CD4-positive, CD25-positive, alpha-beta regulatory T cell (primary cell): ENCODE data around the gene TRIO. TPM values are rescaled to one million over a fixed set of nuclear protein-coding genes. Genes with fewer than 3 reads are reported as not detected.

ENCODE experiments used
- ATAC-seq, 2 donors: fragments of 150-1000 bp; cut with Tn5 transposase; one replicate each; pipeline ENCODE4 v1.10.0; 2021; ENCODE audit warnings: low read depth in 2 of 2, moderate number of reproducible peaks in 2 of 2, moderate library complexity in 1 of 2
- DNase-seq, 3 donors: peaks; one replicate each; pipeline versions ENCODE4 v3.0.0 to v3.0.0-alpha.2; 2012 to 2022; ENCODE audit warnings: mixed read lengths in 1 of 3
- H3K27ac ChIP-seq: one replicate; pipeline ENCODE4 v1.7.0; 2013; ENCODE audit warnings: mild to moderate bottlenecking, low read length; ENCODE audit not compliant: insufficient read depth, poor library complexity, severe bottlenecking
- H3K27me3 ChIP-seq: one replicate; pipeline ENCODE4 v1.7.0; 2013; ENCODE audit warnings: low read length; ENCODE audit not compliant: control insufficient read depth, insufficient read depth
- H3K36me3 ChIP-seq: one replicate; pipeline ENCODE4 v1.7.0; 2013; ENCODE audit warnings: mild to moderate bottlenecking, low read length, moderate library complexity; ENCODE audit not compliant: control insufficient read depth, insufficient read depth
- H3K4me1 ChIP-seq: 2 replicates; pipeline ENCODE4 v1.7.0; 2013; ENCODE audit warnings: mild to moderate bottlenecking, low read length; ENCODE audit not compliant: insufficient read depth, control insufficient read depth, poor library complexity, severe bottlenecking
- H3K4me3 ChIP-seq: one replicate; pipeline ENCODE4 v1.7.0; 2013; ENCODE audit warnings: low read depth, mild to moderate bottlenecking, low read length, moderate library complexity
- H3K9me3 ChIP-seq, 2 experiments: 1 replicate in 1 of 2; 2 replicates in 1 of 2; pipeline ENCODE4 v1.7.0; 2013; ENCODE audit warnings: low read length in 2 of 2, mild to moderate bottlenecking in 1 of 2, moderate library complexity in 1 of 2; ENCODE audit not compliant: control insufficient read depth in 2 of 2
- H3K27ac Mint-ChIP-seq, 3 donors: one replicate each; pipeline ENCODE4 v1.8.0; 2020 to 2022; ENCODE audit warnings: mild to moderate bottlenecking in 3 of 3, mixed read lengths in 3 of 3, moderate library complexity in 2 of 3
- H3K27me3 Mint-ChIP-seq: one replicate; pipeline ENCODE4 v1.8.0; 2022; ENCODE audit warnings: mild to moderate bottlenecking, mixed read lengths
- H3K36me3 Mint-ChIP-seq: one replicate; pipeline ENCODE4 v1.8.0; 2020; ENCODE audit warnings: mixed read lengths
- H3K4me1 Mint-ChIP-seq, 4 donors: one replicate each; pipeline ENCODE4 v1.8.0; 2020 to 2022; ENCODE audit warnings: mixed read lengths in 4 of 4, mild to moderate bottlenecking in 1 of 4
- H3K4me3 Mint-ChIP-seq, 4 donors: one replicate each; pipeline ENCODE4 v1.8.0; 2020 to 2022; ENCODE audit warnings: mild to moderate bottlenecking in 4 of 4, mixed read lengths in 4 of 4, moderate library complexity in 3 of 4
- H3K9me3 Mint-ChIP-seq, 7 donors: one replicate each; pipeline ENCODE4 v1.8.0; 2020 to 2022; ENCODE audit warnings: mixed read lengths in 7 of 7, mild to moderate bottlenecking in 3 of 7, moderate library complexity in 2 of 7
- polyA plus RNA-seq, 4 donors: library from polyadenylated mRNA; unstranded; fragments of 300-500 nt; fragmentation: Illumina TruSeq; gene quantifications; one replicate each; pipeline ENCODE4 v1.2.3, GENCODE V29; 2021
- total RNA-seq: library from RNA; stranded (reverse); gene quantifications from one replicate; pipeline ENCODE4 v1.2.3, GENCODE V29; 2022

TRIO gene
- total and polyA plus RNA-seq, 5 donors from 2014 or later = 1.2 to 7.6 (median 1.8) TPM

DNA sequence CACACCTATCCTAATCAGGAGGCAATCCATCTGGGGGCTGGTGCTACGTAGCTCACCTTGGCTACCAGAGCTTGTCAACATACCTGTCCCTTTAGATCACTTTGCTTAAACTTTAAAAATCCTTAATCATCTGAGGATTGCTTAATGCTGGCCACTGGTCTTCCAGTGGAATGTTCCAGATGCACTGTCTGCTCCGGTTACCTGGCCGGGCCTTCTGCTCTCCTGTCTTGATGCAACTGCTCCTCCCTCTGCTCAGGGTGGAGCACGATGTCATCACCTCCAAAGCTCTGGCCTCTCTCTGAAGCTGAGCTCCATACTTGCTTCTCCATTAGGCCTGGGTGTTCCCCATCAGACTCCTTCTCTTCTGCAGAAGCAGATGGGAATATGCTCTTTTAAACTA, 331.9 kb downstream of the TRIO start:
- H3K4me1 Mint-ChIP-seq = peaks cover 0 to 4% (median 0%) of the 10 kb centered on the region in 4 donors
- H3K36me3 ChIP-seq = no peaks in the 10 kb centered on the region

DNA sequence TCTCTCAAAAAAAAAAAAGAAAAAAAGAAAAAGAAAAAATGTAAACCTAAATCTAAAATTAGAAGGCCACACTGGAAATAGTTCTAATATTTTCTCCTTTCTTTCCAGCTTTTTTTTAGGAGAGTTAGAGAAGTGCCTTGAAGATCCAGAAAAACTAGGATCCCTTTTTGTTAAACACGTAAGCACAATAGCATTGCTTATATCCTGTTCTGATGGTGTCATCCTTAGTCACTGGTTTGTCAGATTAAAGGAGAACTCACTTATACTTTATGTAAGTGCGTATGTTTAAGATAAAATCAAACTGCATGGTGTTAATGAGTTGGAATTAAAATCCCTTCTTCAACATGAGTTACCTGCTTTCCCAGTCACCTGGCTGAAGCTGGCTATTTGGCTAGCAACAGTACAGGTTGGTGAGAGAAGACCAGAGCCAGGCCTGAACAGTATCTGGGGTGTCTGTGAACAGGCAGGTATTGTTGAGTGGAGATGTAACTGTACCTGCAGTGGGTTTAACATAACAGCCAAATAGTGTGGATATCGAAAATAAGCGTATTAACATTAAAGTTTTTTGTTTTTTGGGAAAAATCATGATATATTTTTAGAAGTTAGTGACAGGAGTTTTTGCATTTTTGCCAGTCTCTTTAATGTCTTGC, 333.8 kb downstream of the TRIO start:
- DNase-seq (no peak), ATAC-seq (no peak)
- Mint-ChIP-seq H3K36me3 (peaks cover 8% of the 10 kb centered on the region), H3K4me3 (no peak overlapping the region), H3K27me3 (no peaks in the 10 kb centered on the region), H3K4me1 (peaks cover 0 to 4% (median 0%) of the 10 kb centered on the region in 4 donors), H3K27ac (no peak overlapping the region), H3K9me3 (peaks cover 0 to 3% (median 0%) of the 10 kb centered on the region in 7 donors)
- Histone ChIP-seq H3K27ac (no peak overlapping the region), H3K27me3 (no peaks in the 10 kb centered on the region), H3K36me3 (no peaks in the 10 kb centered on the region), H3K4me3 (no peak overlapping the region), H3K9me3 (no peaks in the 10 kb centered on the region), H3K4me1 (no peaks in the 10 kb centered on the region)

More for the DNA sequence above, 331.9 kb downstream of the TRIO start:
- H3K9me3 Mint-ChIP-seq = peaks cover 0 to 3% (median 0%) of the 10 kb centered on the region in 7 donors
- DNase-seq (no peak), ATAC-seq (no peak)
- H3K27ac Mint-ChIP-seq = no peak overlapping the region
- H3K9me3 ChIP-seq = no peaks in the 10 kb centered on the region
- no peaks in the 10 kb centered on the region for H3K27me3 ChIP-seq
- no peaks in the 10 kb centered on the region for H3K4me1 ChIP-seq
- H3K4me3 ChIP-seq = no peak overlapping the region
- no peak overlapping the region for H3K4me3 Mint-ChIP-seq
- H3K36me3 Mint-ChIP-seq = peaks cover 4% of the 10 kb centered on the region
- no peak overlapping the region for H3K27ac ChIP-seq
- H3K27me3 Mint-ChIP-seq = no peaks in the 10 kb centered on the region

- no peaks in the 10 kb centered on the region for H3K36me3 ChIP-seq
- DNase-seq (no peak), ATAC-seq (no peak)
- no peaks in the 10 kb centered on the region for H3K27me3 ChIP-seq
- Mint-ChIP-seq H3K27ac (no peak overlapping the region), H3K27me3 (no peaks in the 10 kb centered on the region), H3K4me3 (no peak overlapping the region), H3K36me3 (peaks cover 11% of the 10 kb centered on the region), H3K9me3 (peaks cover 0 to 3% (median 0%) of the 10 kb centered on the region in 7 donors), H3K4me1 (peaks cover 0 to 4% (median 0%) of the 10 kb centered on the region in 4 donors)
- H3K4me3 ChIP-seq = no peak overlapping the region
- H3K27ac ChIP-seq = no peak overlapping the region
- peaks cover 3% of the 10 kb centered on the region for H3K4me1 ChIP-seq
- H3K9me3 ChIP-seq = no peaks in the 10 kb centered on the region
Measured at GRCh38 chr5:14479143-14479696, 336.1 kb downstream of the TRIO start.

DNA sequence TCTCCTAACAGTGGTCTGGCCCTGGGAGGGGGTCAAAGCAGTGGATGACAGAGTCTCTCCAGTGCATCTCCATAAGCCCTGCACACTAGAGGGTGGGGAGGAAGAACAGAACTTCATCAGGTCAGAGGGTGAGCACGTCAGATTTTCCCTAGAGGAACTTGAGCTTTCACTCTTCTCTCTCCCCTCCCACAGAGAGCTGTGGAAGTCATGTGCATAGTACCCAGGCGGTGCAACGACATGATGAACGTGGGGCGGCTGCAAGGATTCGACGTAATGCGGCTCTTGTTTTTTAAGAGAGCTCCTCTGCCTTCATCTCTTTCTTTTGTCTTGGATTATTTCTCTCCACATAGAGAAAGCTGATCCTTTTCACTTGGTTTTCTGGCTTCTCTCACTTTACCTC, 338.2 kb downstream of the TRIO start:
- Mint-ChIP-seq H3K36me3 (peaks cover 19% of the 10 kb centered on the region), H3K27me3 (no peaks in the 10 kb centered on the region), H3K4me1 (peaks cover 0 to 9% (median 5%) of the 10 kb centered on the region in 4 donors), H3K27ac (peak overlapping the region in 1 of 3 donors; percentile 69), H3K4me3 (no peak overlapping the region), H3K9me3 (peaks cover 0 to 3% (median 0%) of the 10 kb centered on the region in 7 donors)
- no peaks in the 10 kb centered on the region for H3K9me3 ChIP-seq
- peaks cover 4% of the 10 kb centered on the region for H3K4me1 ChIP-seq
- ATAC-seq = no peak
- H3K36me3 ChIP-seq = no peaks in the 10 kb centered on the region
- H3K27ac ChIP-seq = no peak overlapping the region
- H3K27me3 ChIP-seq = no peaks in the 10 kb centered on the region
- H3K4me3 ChIP-seq = no peak overlapping the region
- no peak for DNase-seq

- peak overlapping the region in 1 of 3 donors; percentile 35 for H3K27ac Mint-ChIP-seq
- H3K4me3 Mint-ChIP-seq = no peak overlapping the region
- H3K36me3 ChIP-seq = no peaks in the 10 kb centered on the region
- no peaks in the 10 kb centered on the region for H3K9me3 ChIP-seq
- no peak for ATAC-seq
- no peaks in the 10 kb centered on the region for H3K27me3 Mint-ChIP-seq
- no peak for DNase-seq
- peaks cover 0 to 9% (median 5%) of the 10 kb centered on the region in 4 donors for H3K4me1 Mint-ChIP-seq
- no peak overlapping the region for H3K27ac ChIP-seq
- H3K9me3 Mint-ChIP-seq = peaks cover 0 to 3% (median 0%) of the 10 kb centered on the region in 7 donors
- peaks cover 4% of the 10 kb centered on the region for H3K4me1 ChIP-seq
- peaks cover 20% of the 10 kb centered on the region for H3K36me3 Mint-ChIP-seq
- no peaks in the 10 kb centered on the region for H3K27me3 ChIP-seq
- H3K4me3 ChIP-seq = no peak overlapping the region
Measured at GRCh38 chr5:14482085-14482484, 338.9 kb downstream of the TRIO start.

DNA sequence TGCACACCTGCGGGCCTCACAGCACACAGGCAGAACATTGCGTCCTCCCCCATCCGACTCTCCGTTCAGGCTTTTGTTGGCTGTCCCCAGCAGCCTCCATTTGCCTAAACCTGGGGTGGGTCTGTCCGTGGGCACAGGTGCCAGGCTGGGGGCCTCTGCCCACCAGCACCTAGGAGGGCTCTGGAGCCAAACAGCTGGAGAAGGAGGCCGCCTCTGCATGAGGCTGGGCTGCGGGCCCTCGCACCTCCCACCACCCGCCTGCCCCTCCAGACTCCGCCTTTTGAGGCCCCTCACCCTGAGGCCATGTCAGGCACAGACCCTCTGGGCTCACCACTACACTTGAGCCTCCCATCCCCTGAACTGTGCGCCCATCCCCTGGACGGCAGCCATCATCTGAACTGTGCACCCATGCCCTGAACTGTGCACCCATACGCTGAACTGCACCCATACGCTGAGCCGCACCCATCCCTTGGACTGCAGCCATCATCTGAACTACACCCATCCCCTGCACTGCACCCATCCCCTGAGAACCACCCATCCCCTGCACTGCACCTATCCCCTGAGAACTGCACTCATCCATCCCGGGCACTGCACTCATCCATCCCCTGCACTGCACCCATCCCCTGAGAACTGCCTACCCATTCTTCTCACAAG, 340.5 kb downstream of the TRIO start:
- Histone ChIP-seq H3K4me1 (peaks cover 4% of the 10 kb centered on the region), H3K27me3 (no peaks in the 10 kb centered on the region), H3K9me3 (no peaks in the 10 kb centered on the region), H3K4me3 (no peak overlapping the region), H3K27ac (no peak overlapping the region), H3K36me3 (no peaks in the 10 kb centered on the region)
- Mint-ChIP-seq H3K27ac (no peak overlapping the region), H3K9me3 (peaks cover 0 to 3% (median 0%) of the 10 kb centered on the region in 7 donors), H3K4me1 (peaks cover 0 to 9% (median 5%) of the 10 kb centered on the region in 4 donors), H3K4me3 (peak overlapping the region in 1 of 4 donors; percentile 35), H3K36me3 (peaks cover 17% of the 10 kb centered on the region), H3K27me3 (no peaks in the 10 kb centered on the region)
- peak in 1 of 2 donors; percentile 43 for ATAC-seq
- DNase-seq = no peak

DNA sequence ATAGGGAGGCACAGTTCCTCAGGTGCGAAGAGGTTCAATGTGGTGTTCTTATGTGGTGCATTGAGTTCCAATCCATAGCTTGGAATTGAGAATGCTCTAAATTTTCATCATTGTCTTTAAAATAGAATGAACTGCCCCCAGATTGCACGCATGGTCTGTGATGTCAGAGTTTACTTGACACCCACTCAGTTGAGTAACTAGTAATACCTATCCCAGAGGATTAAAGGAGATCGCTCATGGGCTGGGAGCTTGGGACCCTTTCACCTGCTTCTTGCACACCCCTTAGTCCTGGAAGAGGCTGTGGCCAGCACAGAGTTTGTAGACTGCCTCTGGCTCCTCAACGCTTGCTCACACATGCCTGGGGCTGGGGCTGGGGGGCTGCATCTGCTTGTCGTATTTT, 343.3 kb downstream of the TRIO start:
- no peak overlapping the region for H3K4me3 Mint-ChIP-seq
- Histone ChIP-seq H3K4me3 (no peak overlapping the region), H3K9me3 (no peaks in the 10 kb centered on the region), H3K27ac (no peak overlapping the region), H3K27me3 (no peaks in the 10 kb centered on the region), H3K36me3 (no peaks in the 10 kb centered on the region), H3K4me1 (peaks cover 4% of the 10 kb centered on the region)
- no peak overlapping the region for H3K27ac Mint-ChIP-seq
- no peaks in the 10 kb centered on the region for H3K9me3 Mint-ChIP-seq
- H3K27me3 Mint-ChIP-seq = no peaks in the 10 kb centered on the region
- peaks cover 0 to 9% (median 3%) of the 10 kb centered on the region in 4 donors for H3K4me1 Mint-ChIP-seq
- H3K36me3 Mint-ChIP-seq = peaks cover 19% of the 10 kb centered on the region
- DNase-seq (no peak), ATAC-seq (no peak)
